Left colon (tissue), 2 donors: ENCODE results near the gene ZSCAN25. TPM values are rescaled to one million over a fixed set of nuclear protein-coding genes. Genes with fewer than 3 reads are reported as not detected.

Experiments
- ATAC-seq: fragments of 200-7000 bp; cut with Tn5 transposase; one replicate; pipeline ENCODE4 v1.9.1; 2020; ENCODE audit warnings: mild to moderate bottlenecking, moderate library complexity
- DNase-seq, 2 donors: peaks; one replicate each; pipeline ENCODE4 v3.0.0-alpha.2; 2020
- intact Hi-C, 2 donors: fragments of 100-400 bp; cut with DNase I in 1 of 2; cut with micrococcal nuclease in 1 of 2; formaldehyde crosslinking; loops; one replicate each; pipeline versions ENCODE4 v1.11.2 to v1.14.0; 2022; cut with DNase I, micrococcal nuclease
- total RNA-seq, 2 donors: library from RNA; stranded (reverse); fragmentation: NEBNext Ultra II Directional; extraction: Animal tissue kit (Norgen Biotek cat#: 25700); gene quantifications; one replicate each; pipeline ENCODE4 v1.2.1, GENCODE V29; 2021
- donor health status: DM: no; HTN: no; CAD: no.
- donor health status: DM: yes; HTN: yes; CAD: no.

Gene ZSCAN25
- total RNA-seq, 2 donors from 2014 or later, result 10.8 to 16.0 TPM

GRCh38 chr7:99677013-99677647 lies 60.4 kb downstream of the ZSCAN25 start:
- intact Hi-C loops, result no loop called here
- no peak for DNase-seq
- ATAC-seq, result no peak

GRCh38 chr7:99677648-99678045 lies 60.9 kb downstream of the ZSCAN25 start:
- DNase-seq (no peak), ATAC-seq (no peak)
- intact Hi-C loops, result no loop called here

GRCh38 chr7:99679032-99679399 lies 62.3 kb downstream of the ZSCAN25 start:
- intact Hi-C loops, result no loop called here
- ATAC-seq, result peak; percentile 92
- peak; percentile 46 to 72 for DNase-seq

- peak; percentile 86 for ATAC-seq
- DNase-seq, result peak; percentile 73 to 77
- intact Hi-C loops, result no loop called here
Measured at GRCh38 chr7:99679400-99680191, 62.9 kb downstream of the ZSCAN25 start, which contains the start of gene CYP3A5. Gene CYP3A5 (minus strand): TSS chr7:99679996. CDS start chr7:99679896, 100 bp downstream.

Other genes with a start within 250 kb of the ZSCAN25 start
- 100 to 1,000 TPM; 143 to 170 TPM for gene ARPC1B, start 242.2 kb upstream of the ZSCAN25 start, total RNA-seq
- gene PDAP1, start 208.3 kb upstream of the ZSCAN25 start, total RNA-seq, result 10 to 100 TPM; 74.2 to 81.6 TPM
- gene BUD31, start 208.0 kb upstream of the ZSCAN25 start, total RNA-seq, result 10 to 100 TPM; 69.9 to 79.0 TPM
- 1 to 10 TPM; 5.2 to 6.0 TPM for gene PTCD1, start 178.1 kb upstream of the ZSCAN25 start, total RNA-seq
- gene CPSF4, start 178.0 kb upstream of the ZSCAN25 start, total RNA-seq, result 10 to 100 TPM; 18.6 to 26.0 TPM
- gene ATP5MF, start 150.8 kb upstream of the ZSCAN25 start, total RNA-seq, result 100 to 1,000 TPM; 297 to 369 TPM
- gene ZNF789, start 144.1 kb upstream of the ZSCAN25 start, total RNA-seq, result 10 to 100 TPM; 15.4 to 25.5 TPM
- 10 to 100 TPM; 32.0 to 37.2 TPM for gene ZNF394, start 116.7 kb upstream of the ZSCAN25 start, total RNA-seq
- gene ZKSCAN5, start 112.3 kb upstream of the ZSCAN25 start, total RNA-seq, result 1 to 10 TPM; 5.2 to 5.9 TPM
- 1 to 10 TPM; 3.7 to 4.0 TPM for gene FAM200A, start 64.8 kb upstream of the ZSCAN25 start, total RNA-seq
- gene ZNF655, start 58.3 kb upstream of the ZSCAN25 start, total RNA-seq, result 10 to 100 TPM; 69.9 to 71.7 TPM
- under 1 TPM in 1 of 2 donors, not detected in 1; 0.45 TPM for gene TMEM225B, start 18.7 kb upstream of the ZSCAN25 start, total RNA-seq
- gene CYP3A5, start 63.0 kb downstream of the ZSCAN25 start, total RNA-seq, result 100 to 1,000 TPM; 112 to 144 TPM
- gene CYP3A7, start 118.2 kb downstream of the ZSCAN25 start, total RNA-seq, result under 1 TPM; 0.34 to 0.39 TPM
- gene CYP3A4, start 167.2 kb downstream of the ZSCAN25 start, total RNA-seq, result 10 to 100 TPM in 1 of 2 donors, 1 to 10 TPM in 1; 4.9 to 12.9 TPM
- not detected for gene CYP3A43, start 211.1 kb downstream of the ZSCAN25 start, total RNA-seq